IPS-15b (cell line): Measurements from ENCODE around the gene GDF9.
A peak's percentile ranks its signal among the peaks of the same experiment; 100 is the strongest.

Experiments
- H3K27me3 ChIP-seq: one replicate; pipeline ENCODE4 v1.6.1; 2013; ENCODE audit warnings: low read length; ENCODE audit not compliant: control insufficient read depth, insufficient read depth
- H3K36me3 ChIP-seq: one replicate; pipeline ENCODE4 v1.6.1; 2013; ENCODE audit warnings: low read length; ENCODE audit not compliant: control insufficient read depth, insufficient read depth
- H3K4me1 ChIP-seq: one replicate; pipeline ENCODE4 v1.6.1; 2013; ENCODE audit warnings: mild to moderate bottlenecking, low read length; ENCODE audit not compliant: control insufficient read depth, insufficient read depth
- H3K4me3 ChIP-seq: one replicate; pipeline ENCODE4 v1.5.1; 2013; ENCODE audit warnings: low read depth, low read length
- H3K9ac ChIP-seq: one replicate; pipeline ENCODE4 v1.6.1; 2013; ENCODE audit warnings: low read depth, mild to moderate bottlenecking, low read length
- H3K9me3 ChIP-seq: one replicate; pipeline ENCODE4 v1.6.1; 2013; ENCODE audit warnings: mild to moderate bottlenecking, low read length; ENCODE audit not compliant: control insufficient read depth, insufficient read depth

Gene GDF9

DNA sequence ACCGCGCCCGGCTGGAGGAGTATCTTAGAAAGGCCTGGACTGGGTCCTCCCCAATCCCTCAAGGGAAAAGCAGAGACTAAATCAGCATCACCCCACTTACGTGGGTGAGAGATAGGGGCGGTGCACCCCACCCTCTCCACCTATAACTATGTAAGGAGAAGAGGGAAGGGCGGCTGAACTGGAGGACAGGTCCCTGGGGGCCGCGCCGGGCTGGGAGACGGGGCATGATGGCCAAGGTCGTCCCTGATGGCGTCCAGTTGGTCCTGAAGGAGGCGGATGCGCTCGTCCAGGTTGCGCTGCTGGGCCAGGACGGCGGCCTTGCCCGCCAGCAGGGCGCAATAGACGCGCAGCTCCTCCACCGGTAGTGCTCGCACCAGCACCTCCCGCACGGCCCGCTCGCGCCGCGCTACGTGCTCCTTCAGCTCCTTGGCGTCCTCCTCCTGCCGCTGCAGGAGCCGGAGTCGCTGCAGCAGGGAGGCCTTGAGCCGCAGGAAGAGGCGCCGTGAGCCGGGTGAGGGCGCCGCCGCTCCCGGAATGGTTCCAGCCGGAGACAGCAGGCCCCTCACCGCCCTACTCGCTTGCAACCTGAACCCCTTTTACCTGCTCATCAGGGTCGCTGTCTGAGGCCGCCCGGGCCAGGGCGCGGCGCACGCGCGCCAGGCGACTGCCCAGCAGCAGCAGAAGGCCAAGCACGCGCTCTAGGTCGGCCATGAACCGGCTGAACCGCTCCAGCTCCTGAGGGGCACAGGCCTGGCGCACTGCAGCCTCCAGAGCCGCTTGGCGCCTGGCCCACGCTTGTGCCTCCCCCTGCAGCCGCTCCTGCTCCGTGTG is 43.4 kb downstream of the GDF9 start:
- Histone ChIP-seq H3K4me1 (peaks cover 7% of the 10 kb centered on the region), H3K27me3 (peaks cover 56% of the 10 kb centered on the region), H3K9ac (peak overlapping the region; percentile 54), H3K4me3 (peak overlapping the region; percentile 35), H3K36me3 (no peaks in the 10 kb centered on the region), H3K9me3 (no peaks in the 10 kb centered on the region)

GRCh38 chr5:132821791-132822190 is 44.5 kb downstream of the GDF9 start:
- H3K36me3 ChIP-seq, result no peaks in the 10 kb centered on the region
- no peak overlapping the region for H3K4me3 ChIP-seq
- H3K27me3 ChIP-seq, result peaks cover 56% of the 10 kb centered on the region
- peaks cover 7% of the 10 kb centered on the region for H3K4me1 ChIP-seq
- no peaks in the 10 kb centered on the region for H3K9me3 ChIP-seq
- H3K9ac ChIP-seq, result no peak overlapping the region

DNA sequence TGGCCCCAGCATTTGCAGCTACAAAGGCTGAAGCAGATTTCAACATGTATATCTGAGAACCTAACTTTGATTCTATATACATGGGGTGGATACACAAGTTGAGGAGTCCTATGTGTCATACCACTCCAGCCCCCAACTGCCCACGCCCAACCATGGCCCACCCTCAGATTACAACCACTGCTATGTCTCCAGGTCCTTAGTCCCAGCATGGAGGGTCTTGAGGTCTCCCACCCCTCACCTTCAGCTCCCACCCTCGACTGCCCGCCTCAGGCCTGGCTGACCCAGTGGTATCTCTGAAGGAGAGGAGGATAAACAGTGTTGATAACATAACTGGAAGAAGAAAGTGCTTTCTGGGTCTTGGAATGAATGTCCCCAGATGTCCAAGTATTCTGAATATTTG is 44.9 kb downstream of the GDF9 start:
- Histone ChIP-seq H3K27me3 (peaks cover 56% of the 10 kb centered on the region), H3K9ac (no peak overlapping the region), H3K9me3 (no peaks in the 10 kb centered on the region), H3K4me1 (peaks cover 7% of the 10 kb centered on the region), H3K4me3 (no peak overlapping the region), H3K36me3 (no peaks in the 10 kb centered on the region)

- Histone ChIP-seq H3K27me3 (peaks cover 61% of the 10 kb centered on the region), H3K4me3 (no peak overlapping the region), H3K9me3 (peaks cover 1% of the 10 kb centered on the region), H3K4me1 (peaks cover 4% of the 10 kb centered on the region), H3K9ac (no peak overlapping the region), H3K36me3 (no peaks in the 10 kb centered on the region)
These were observed 46.0 kb downstream of the GDF9 start for GRCh38 chr5:132820162-132820754.

GRCh38 chr5:132819468-132819867 is 46.8 kb downstream of the GDF9 start:
- Histone ChIP-seq H3K36me3 (no peaks in the 10 kb centered on the region), H3K9me3 (peaks cover 7% of the 10 kb centered on the region), H3K9ac (no peak overlapping the region), H3K4me1 (peaks cover 2% of the 10 kb centered on the region), H3K27me3 (peaks cover 61% of the 10 kb centered on the region), H3K4me3 (no peak overlapping the region)

GRCh38 chr5:132817011-132817410 is 49.3 kb downstream of the GDF9 start:
- peaks cover 7% of the 10 kb centered on the region for H3K9me3 ChIP-seq
- H3K27me3 ChIP-seq, result peaks cover 68% of the 10 kb centered on the region
- no peak overlapping the region for H3K4me3 ChIP-seq
- no peak overlapping the region for H3K9ac ChIP-seq
- H3K4me1 ChIP-seq, result no peaks in the 10 kb centered on the region
- H3K36me3 ChIP-seq, result no peaks in the 10 kb centered on the region

GRCh38 chr5:132816554-132816953 is 49.7 kb downstream of the GDF9 start:
- Histone ChIP-seq H3K4me1 (no peaks in the 10 kb centered on the region), H3K4me3 (no peak overlapping the region), H3K9ac (no peak overlapping the region), H3K36me3 (no peaks in the 10 kb centered on the region), H3K9me3 (peaks cover 7% of the 10 kb centered on the region), H3K27me3 (peaks cover 68% of the 10 kb centered on the region)

- peaks cover 68% of the 10 kb centered on the region for H3K27me3 ChIP-seq
- H3K9ac ChIP-seq, result no peak overlapping the region
- H3K4me3 ChIP-seq, result no peak overlapping the region
- H3K9me3 ChIP-seq, result peaks cover 7% of the 10 kb centered on the region
- no peaks in the 10 kb centered on the region for H3K36me3 ChIP-seq
- no peaks in the 10 kb centered on the region for H3K4me1 ChIP-seq
These were observed 50.2 kb downstream of the GDF9 start for GRCh38 chr5:132816083-132816482.

DNA sequence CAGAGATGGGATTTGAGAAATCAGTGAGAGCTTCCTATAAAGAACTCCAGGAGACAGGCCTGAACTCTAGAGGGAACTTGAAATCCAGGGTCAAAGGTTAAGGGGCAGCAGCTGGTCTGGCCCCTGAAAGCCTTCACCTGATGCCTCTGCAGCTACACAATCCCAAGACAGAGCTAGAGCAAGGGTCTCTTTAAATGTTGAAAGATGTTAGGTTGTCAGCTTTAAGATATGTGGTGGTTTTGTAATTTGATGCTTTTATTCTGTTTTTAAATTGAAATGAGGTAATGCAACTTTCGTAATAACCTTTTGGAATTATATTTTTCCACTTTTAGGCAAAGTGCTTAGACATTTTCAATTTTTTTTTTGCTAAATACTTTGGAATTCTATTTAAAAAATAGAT is 50.8 kb downstream of the GDF9 start:
- no peak overlapping the region for H3K4me3 ChIP-seq
- no peak overlapping the region for H3K9ac ChIP-seq
- no peaks in the 10 kb centered on the region for H3K4me1 ChIP-seq
- H3K27me3 ChIP-seq, result peaks cover 67% of the 10 kb centered on the region
- H3K9me3 ChIP-seq, result peaks cover 7% of the 10 kb centered on the region
- no peaks in the 10 kb centered on the region for H3K36me3 ChIP-seq

- peak overlapping the region; percentile 39 for H3K4me3 ChIP-seq
- H3K9me3 ChIP-seq, result peaks cover 7% of the 10 kb centered on the region
- H3K36me3 ChIP-seq, result no peaks in the 10 kb centered on the region
- H3K9ac ChIP-seq, result no peak overlapping the region
- peaks cover 69% of the 10 kb centered on the region for H3K27me3 ChIP-seq
- H3K4me1 ChIP-seq, result no peaks in the 10 kb centered on the region
These were observed 51.6 kb downstream of the GDF9 start for GRCh38 chr5:132814503-132815294.

DNA sequence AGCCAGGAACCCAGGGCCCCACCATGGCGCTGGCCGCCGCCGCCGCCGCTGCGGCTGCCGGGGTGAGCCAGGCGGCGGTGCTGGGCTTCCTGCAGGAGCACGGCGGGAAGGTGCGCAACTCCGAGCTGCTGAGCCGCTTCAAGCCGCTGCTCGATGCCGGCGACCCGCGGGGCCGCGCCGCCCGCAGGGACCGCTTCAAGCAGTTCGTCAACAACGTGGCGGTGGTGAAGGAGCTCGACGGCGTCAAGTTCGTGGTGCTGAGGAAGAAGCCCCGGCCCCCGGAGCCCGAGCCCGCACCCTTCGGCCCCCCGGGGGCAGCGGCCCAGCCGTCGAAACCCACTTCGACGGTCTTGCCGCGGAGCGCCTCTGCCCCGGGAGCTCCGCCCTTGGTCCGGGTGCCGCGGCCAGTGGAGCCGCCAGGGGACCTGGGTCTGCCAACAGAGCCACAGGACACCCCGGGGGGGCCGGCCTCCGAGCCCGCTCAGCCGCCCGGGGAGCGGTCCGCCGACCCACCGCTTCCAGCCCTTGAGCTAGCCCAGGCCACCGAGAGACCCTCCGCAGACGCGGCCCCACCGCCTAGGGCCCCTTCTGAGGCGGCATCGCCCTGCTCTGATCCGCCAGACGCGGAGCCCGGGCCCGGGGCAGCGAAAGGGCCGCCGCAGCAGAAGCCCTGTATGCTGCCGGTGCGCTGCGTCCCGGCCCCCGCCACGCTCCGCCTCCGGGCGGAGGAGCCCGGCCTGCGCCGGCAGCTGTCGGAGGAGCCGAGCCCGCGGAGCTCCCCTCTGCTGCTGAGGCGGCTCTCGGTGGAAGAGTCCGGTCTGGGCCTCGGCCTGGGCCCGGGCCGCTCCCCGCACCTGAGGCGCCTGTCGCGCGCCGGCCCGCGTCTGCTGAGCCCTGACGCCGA is 52.4 kb downstream of the GDF9 start:
- peaks cover 7% of the 10 kb centered on the region for H3K9me3 ChIP-seq
- H3K27me3 ChIP-seq, result peaks cover 74% of the 10 kb centered on the region
- peak overlapping the region; percentile 39 for H3K4me3 ChIP-seq
- H3K4me1 ChIP-seq, result no peaks in the 10 kb centered on the region
- no peaks in the 10 kb centered on the region for H3K36me3 ChIP-seq
- no peak overlapping the region for H3K9ac ChIP-seq
